DOHH2 (cell line): Measurements from ENCODE around the gene KCNK1.

Experiments
- H3F3A ChIP-seq: fragments of 200-600 bp; sonication (generic), shearing (Covaris generic); 2 replicates; pipeline ENCODE4 v1.6.0; 2016; ENCODE audit warnings: antibody characterized with exemption, mild to moderate bottlenecking; ENCODE audit not compliant: control insufficient read depth, insufficient read depth
- H3K27ac ChIP-seq: fragments of 200-600 bp; sonication (generic); 2 replicates; pipeline ENCODE4 v1.5.1; 2014; ENCODE audit warnings: low read depth, mild to moderate bottlenecking, low read length, moderate library complexity
- H3K27me3 ChIP-seq: fragments of 200-600 bp; sonication (generic); 2 replicates; pipeline ENCODE4 v1.6.1; 2014; ENCODE audit warnings: mild to moderate bottlenecking, low read length, mixed read lengths; ENCODE audit not compliant: control insufficient read depth
- H3K36me3 ChIP-seq: fragments of 200-600 bp; sonication (generic); 2 replicates; pipeline ENCODE4 v1.6.1; 2014; ENCODE audit warnings: mild to moderate bottlenecking, low read length, moderate library complexity, mixed read lengths; ENCODE audit not compliant: control insufficient read depth
- H3K4me1 ChIP-seq: fragments of 200-600 bp; sonication (generic); 2 replicates; pipeline ENCODE4 v1.6.1; 2014; ENCODE audit warnings: mild to moderate bottlenecking, low read length, mixed read lengths; ENCODE audit not compliant: control insufficient read depth
- H3K4me2 ChIP-seq: fragments of 200-600 bp; sonication (generic); 2 replicates; pipeline ENCODE4 v1.6.0; 2014; ENCODE audit warnings: mild to moderate bottlenecking, low read length, moderate library complexity
- H3K4me3 ChIP-seq: fragments of 200-600 bp; sonication (generic); 2 replicates; pipeline ENCODE4 v1.5.1; 2014; ENCODE audit warnings: mild to moderate bottlenecking, low read length, mixed read lengths
- H3K79me2 ChIP-seq: fragments of 200-600 bp; sonication (generic); 2 replicates; pipeline ENCODE4 v1.6.1; 2014; ENCODE audit warnings: mild to moderate bottlenecking, low read length, mixed read lengths; ENCODE audit not compliant: control insufficient read depth
- H3K9me2 ChIP-seq: fragments of 200-600 bp; sonication (generic); replicated peaks from 2 replicates; pipeline ENCODE4 v1.6.1; 2014; ENCODE audit warnings: mild to moderate bottlenecking, low read length, mixed read lengths; ENCODE audit not compliant: control insufficient read depth
- H3K9me3 ChIP-seq: fragments of 200-600 bp; sonication (generic); 2 replicates; pipeline ENCODE4 v1.6.1; 2014; ENCODE audit warnings: antibody characterized with exemption, low read length, mixed read lengths; ENCODE audit not compliant: control insufficient read depth, insufficient read depth
- H4K20me1 ChIP-seq: fragments of 200-600 bp; sonication (generic); 2 replicates; pipeline ENCODE4 v1.6.0; 2014; ENCODE audit warnings: low read depth, mild to moderate bottlenecking, antibody characterized with exemption, low read length, moderate library complexity; ENCODE audit not compliant: control insufficient read depth, insufficient read depth
- EZH2phosphoT487 ChIP-seq: fragments of 200-600 bp; sonication (generic); IDR thresholded peaks from 2 replicates; pipeline ENCODE4 v1.6.1; 2017; ENCODE audit warnings: borderline replicate concordance, mild to moderate bottlenecking, antibody characterized with exemption, low read length, moderate library complexity, mixed read lengths
- TF ChIP-seq, protein P1 (sequence below): fragments of 200-600 bp; sonication (generic); IDR thresholded peaks from one replicate; pipeline ENCODE4 v1.5.1; 2014; ENCODE audit warnings: antibody characterized with exemption, mild to moderate bottlenecking, low read depth, low read length; ENCODE audit not compliant: poor library complexity, severe bottlenecking

KCNK1 gene

GRCh38 chr1:233719655-233720341 lies 105.9 kb downstream of the KCNK1 start:
- no peak for TF ChIP-seq EZH2phosphoT487
- TF ChIP-seq, protein P1, sequence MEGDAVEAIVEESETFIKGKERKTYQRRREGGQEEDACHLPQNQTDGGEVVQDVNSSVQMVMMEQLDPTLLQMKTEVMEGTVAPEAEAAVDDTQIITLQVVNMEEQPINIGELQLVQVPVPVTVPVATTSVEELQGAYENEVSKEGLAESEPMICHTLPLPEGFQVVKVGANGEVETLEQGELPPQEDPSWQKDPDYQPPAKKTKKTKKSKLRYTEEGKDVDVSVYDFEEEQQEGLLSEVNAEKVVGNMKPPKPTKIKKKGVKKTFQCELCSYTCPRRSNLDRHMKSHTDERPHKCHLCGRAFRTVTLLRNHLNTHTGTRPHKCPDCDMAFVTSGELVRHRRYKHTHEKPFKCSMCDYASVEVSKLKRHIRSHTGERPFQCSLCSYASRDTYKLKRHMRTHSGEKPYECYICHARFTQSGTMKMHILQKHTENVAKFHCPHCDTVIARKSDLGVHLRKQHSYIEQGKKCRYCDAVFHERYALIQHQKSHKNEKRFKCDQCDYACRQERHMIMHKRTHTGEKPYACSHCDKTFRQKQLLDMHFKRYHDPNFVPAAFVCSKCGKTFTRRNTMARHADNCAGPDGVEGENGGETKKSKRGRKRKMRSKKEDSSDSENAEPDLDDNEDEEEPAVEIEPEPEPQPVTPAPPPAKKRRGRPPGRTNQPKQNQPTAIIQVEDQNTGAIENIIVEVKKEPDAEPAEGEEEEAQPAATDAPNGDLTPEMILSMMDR, result no peak
- no peak overlapping the region for H3K4me2 ChIP-seq

GRCh38 chr1:233721004-233721595 lies 107.2 kb downstream of the KCNK1 start:
- Histone ChIP-seq H4K20me1 (no peaks in the 10 kb centered on the region), H3K4me2 (no peak overlapping the region), H3K4me1 (no peaks in the 10 kb centered on the region), H3K9me2 (no peaks in the 10 kb centered on the region), H3F3A (no peaks in the 10 kb centered on the region), H3K79me2 (no peaks in the 10 kb centered on the region), H3K36me3 (no peaks in the 10 kb centered on the region), H3K27me3 (no peaks in the 10 kb centered on the region), H3K9me3 (no peaks in the 10 kb centered on the region; the same call in 1 of the 2 replicates), H3K4me3 (no peak overlapping the region), H3K27ac (no peak overlapping the region)
- TF ChIP-seq, protein P1, result no peak
- no peak for TF ChIP-seq EZH2phosphoT487

More at GRCh38 chr1:233719655-233720341, 105.9 kb downstream of the KCNK1 start:
- no peaks in the 10 kb centered on the region for H3K27me3 ChIP-seq
- no peaks in the 10 kb centered on the region for H3K4me1 ChIP-seq
- H4K20me1 ChIP-seq, result no peaks in the 10 kb centered on the region
- H3K4me3 ChIP-seq, result no peak overlapping the region
- no peak overlapping the region for H3K27ac ChIP-seq
- H3K9me3 ChIP-seq, result no peaks in the 10 kb centered on the region
- no peaks in the 10 kb centered on the region for H3K9me2 ChIP-seq
- H3F3A ChIP-seq, result no peaks in the 10 kb centered on the region
- no peaks in the 10 kb centered on the region for H3K79me2 ChIP-seq
- H3K36me3 ChIP-seq, result no peaks in the 10 kb centered on the region
